Measurements from ENCODE around the gene SP140. TPM values are rescaled to one million over a fixed set of nuclear protein-coding genes. Genes with fewer than 3 reads are reported as not detected.

The SP140 gene
- total RNA-seq, 1 donor from 2014 or later = not detected

GRCh38 chr2:230346465-230346864, 120.9 kb downstream of the SP140 start:
- TF ChIP-seq CTCF (IDR thresholded peaks at IDR 0.05; ENCODE audit: partially characterized antibody, unreplicated experiment) = no peak
- no peaks in the 10 kb centered on the region for H3K27me3 Mint-ChIP-seq (ENCODE audit: unreplicated experiment)
- H3K4me3 Mint-ChIP-seq (ENCODE audit: unreplicated experiment) = no peak overlapping the region
- peaks cover 3% of the 10 kb centered on the region for H3K9me3 Mint-ChIP-seq (ENCODE audit: unreplicated experiment)
- H3K36me3 Mint-ChIP-seq (ENCODE audit: unreplicated experiment) = peaks cover 5% of the 10 kb centered on the region
- no peak for DNase-seq
- no peak overlapping the region for H3K27ac Mint-ChIP-seq (ENCODE audit: unreplicated experiment)
- H3K4me1 Mint-ChIP-seq (ENCODE audit: low read depth, unreplicated experiment) = no peaks in the 10 kb centered on the region

- no peak for DNase-seq
Measured at GRCh38 chr2:230346921-230347533, 121.5 kb downstream of the SP140 start.

GRCh38 chr2:230347659-230348305, 122.2 kb downstream of the SP140 start:
- Mint-ChIP-seq H3K9me3 (ENCODE audit: unreplicated experiment) (peaks cover 2% of the 10 kb centered on the region), H3K4me3 (ENCODE audit: unreplicated experiment) (no peak overlapping the region), H3K36me3 (ENCODE audit: unreplicated experiment) (peaks cover 5% of the 10 kb centered on the region), H3K4me1 (ENCODE audit: low read depth, unreplicated experiment) (no peaks in the 10 kb centered on the region), H3K27me3 (ENCODE audit: unreplicated experiment) (no peaks in the 10 kb centered on the region), H3K27ac (ENCODE audit: unreplicated experiment) (no peak overlapping the region)
- no peak for DNase-seq
- no peak for TF ChIP-seq CTCF (IDR thresholded peaks at IDR 0.05; ENCODE audit: partially characterized antibody, unreplicated experiment)

More at GRCh38 chr2:230346921-230347533, 121.5 kb downstream of the SP140 start:
- H3K4me1 Mint-ChIP-seq (ENCODE audit: low read depth, unreplicated experiment) = no peaks in the 10 kb centered on the region
- TF ChIP-seq CTCF (IDR thresholded peaks at IDR 0.05; ENCODE audit: partially characterized antibody, unreplicated experiment) = no peak
- peaks cover 5% of the 10 kb centered on the region for H3K36me3 Mint-ChIP-seq (ENCODE audit: unreplicated experiment)
- no peak overlapping the region for H3K27ac Mint-ChIP-seq (ENCODE audit: unreplicated experiment)
- H3K9me3 Mint-ChIP-seq (ENCODE audit: unreplicated experiment) = peaks cover 6% of the 10 kb centered on the region
- H3K4me3 Mint-ChIP-seq (ENCODE audit: unreplicated experiment) = no peak overlapping the region
- H3K27me3 Mint-ChIP-seq (ENCODE audit: unreplicated experiment) = no peaks in the 10 kb centered on the region

GRCh38 chr2:230348787-230349186, 123.3 kb downstream of the SP140 start:
- Mint-ChIP-seq H3K4me1 (ENCODE audit: low read depth, unreplicated experiment) (no peaks in the 10 kb centered on the region), H3K9me3 (ENCODE audit: unreplicated experiment) (peaks cover 2% of the 10 kb centered on the region), H3K36me3 (ENCODE audit: unreplicated experiment) (peaks cover 5% of the 10 kb centered on the region), H3K27ac (ENCODE audit: unreplicated experiment) (no peak overlapping the region), H3K27me3 (ENCODE audit: unreplicated experiment) (no peaks in the 10 kb centered on the region), H3K4me3 (ENCODE audit: unreplicated experiment) (no peak overlapping the region)
- no peak for TF ChIP-seq CTCF (IDR thresholded peaks at IDR 0.05; ENCODE audit: partially characterized antibody, unreplicated experiment)
- DNase-seq = no peak

- H3K27me3 Mint-ChIP-seq (ENCODE audit: unreplicated experiment) = no peaks in the 10 kb centered on the region
- peaks cover 2% of the 10 kb centered on the region for H3K9me3 Mint-ChIP-seq (ENCODE audit: unreplicated experiment)
- H3K27ac Mint-ChIP-seq (ENCODE audit: unreplicated experiment) = no peak overlapping the region
- no peaks in the 10 kb centered on the region for H3K4me1 Mint-ChIP-seq (ENCODE audit: low read depth, unreplicated experiment)
- DNase-seq = no peak
- H3K36me3 Mint-ChIP-seq (ENCODE audit: unreplicated experiment) = no peaks in the 10 kb centered on the region
- no peak for TF ChIP-seq CTCF (IDR thresholded peaks at IDR 0.05; ENCODE audit: partially characterized antibody, unreplicated experiment)
- H3K4me3 Mint-ChIP-seq (ENCODE audit: unreplicated experiment) = no peak overlapping the region
Measured at GRCh38 chr2:230356084-230356483, 130.5 kb downstream of the SP140 start.

Data from glutamatergic neuron (in vitro differentiated cells).